A549 (cell line): ENCODE results near the gene TMCC3.

ENCODE experiments used
- GATA3 ChIP-seq: IDR thresholded peaks from 2 replicates; pipeline ENCODE4 v1.6.1; 2012; ENCODE audit warnings: borderline replicate concordance
- POLR2A ChIP-seq: IDR thresholded peaks from 2 replicates; pipeline ENCODE4 v1.6.1; 2012; ENCODE audit warnings: mild to moderate bottlenecking, low read length
- RAD21 ChIP-seq, 2 experiments: fragments of >200 bp in 1 of 2; sonication (Bioruptor Twin) in 1 of 2; formaldehyde crosslinking in 1 of 2; IDR thresholded peaks in 1 of 2; conservative IDR thresholded peaks in 1 of 2; 2 replicates in 1 of 2; 3 replicates in 1 of 2; pipeline ENCODE4 v1.6.1; 2012 to 2018; ENCODE audit warnings: inconsistent platforms in 1 of 2
- RCOR1 ChIP-seq: fragments of 150-350 bp; IDR thresholded peaks from 2 replicates; pipeline ENCODE4 v1.6.1; 2014; ENCODE audit warnings: antibody characterized with exemption, low read length, low read depth
- TF ChIP-seq, protein P1 (sequence below): fragments of >200 bp; sonication (Bioruptor Twin); formaldehyde crosslinking; IDR thresholded peaks from 3 replicates; pipeline ENCODE4 v1.5.1; 2016

DNA sequence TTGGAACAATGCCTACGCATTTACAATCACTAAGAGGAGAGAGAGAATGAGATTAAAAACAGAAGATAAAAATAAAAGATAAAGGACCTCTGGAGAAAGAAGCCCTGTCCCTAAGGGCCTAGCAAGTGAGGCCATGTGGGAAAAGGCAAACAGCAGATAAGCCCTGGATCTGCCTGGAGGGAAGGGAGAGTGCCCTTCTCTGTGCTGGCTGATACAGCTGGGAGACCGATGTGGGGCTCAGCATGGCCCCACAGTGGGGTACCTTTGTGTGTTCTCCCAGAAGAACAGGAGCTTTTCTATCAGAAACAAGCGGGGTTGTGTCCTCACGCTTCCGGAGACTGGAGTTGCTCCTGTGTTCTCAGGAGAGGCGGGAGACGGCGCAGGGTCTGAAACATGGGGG is 59.9 kb downstream of the TMCC3 start:
- TF ChIP-seq GATA3 (no peak), POLR2A (no peak), RAD21 (conservative IDR thresholded peaks at IDR 0.05 in 1 of 2, IDR thresholded peaks at IDR 0.05 in 1 of 2) (no peak), RCOR1 (no peak)
- TF ChIP-seq, protein P1, sequence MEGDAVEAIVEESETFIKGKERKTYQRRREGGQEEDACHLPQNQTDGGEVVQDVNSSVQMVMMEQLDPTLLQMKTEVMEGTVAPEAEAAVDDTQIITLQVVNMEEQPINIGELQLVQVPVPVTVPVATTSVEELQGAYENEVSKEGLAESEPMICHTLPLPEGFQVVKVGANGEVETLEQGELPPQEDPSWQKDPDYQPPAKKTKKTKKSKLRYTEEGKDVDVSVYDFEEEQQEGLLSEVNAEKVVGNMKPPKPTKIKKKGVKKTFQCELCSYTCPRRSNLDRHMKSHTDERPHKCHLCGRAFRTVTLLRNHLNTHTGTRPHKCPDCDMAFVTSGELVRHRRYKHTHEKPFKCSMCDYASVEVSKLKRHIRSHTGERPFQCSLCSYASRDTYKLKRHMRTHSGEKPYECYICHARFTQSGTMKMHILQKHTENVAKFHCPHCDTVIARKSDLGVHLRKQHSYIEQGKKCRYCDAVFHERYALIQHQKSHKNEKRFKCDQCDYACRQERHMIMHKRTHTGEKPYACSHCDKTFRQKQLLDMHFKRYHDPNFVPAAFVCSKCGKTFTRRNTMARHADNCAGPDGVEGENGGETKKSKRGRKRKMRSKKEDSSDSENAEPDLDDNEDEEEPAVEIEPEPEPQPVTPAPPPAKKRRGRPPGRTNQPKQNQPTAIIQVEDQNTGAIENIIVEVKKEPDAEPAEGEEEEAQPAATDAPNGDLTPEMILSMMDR, result no peak
